Gastrocnemius medialis (tissue), 4 donors: ENCODE results near the gene REXO4. TPM values are rescaled to one million over a fixed set of nuclear protein-coding genes. Genes with fewer than 3 reads are reported as not detected.

Source experiments
- ATAC-seq, 2 donors: fragments of 150-250 bp; one replicate each; pipeline ENCODE4 v1.9.1; 2016
- DNase-seq, 2 donors: peaks; one replicate each; pipeline ENCODE4 v3.0.0-alpha.2; 2019
- H3K27ac ChIP-seq, 4 donors: fragments of 200-600 bp; sonication (generic); 1 replicate in 1 of 4; 2 replicates in 3 of 4; pipeline ENCODE4 v1.5.1; 2016 to 2018; ENCODE audit warnings: mild to moderate bottlenecking in 2 of 4, moderate library complexity in 1 of 4
- H3K27me3 ChIP-seq, 3 donors: fragments of 200-600 bp; sonication (generic) in 2 of 3; 1 replicate in 1 of 3; 2 replicates in 2 of 3; pipeline versions ENCODE4 v1.5.1 to v1.6.0; 2016 to 2019; ENCODE audit warnings: mild to moderate bottlenecking in 1 of 3, moderate library complexity in 1 of 3
- H3K36me3 ChIP-seq, 2 donors: fragments of 200-600 bp; sonication (generic) in 1 of 2; one replicate each; pipeline ENCODE4 v1.5.1; 2017 to 2018
- H3K4me1 ChIP-seq, 2 donors: fragments of 200-600 bp; sonication (generic) in 1 of 2; one replicate each; pipeline ENCODE4 v1.5.1; 2016 to 2017; ENCODE audit warnings: mild to moderate bottlenecking in 2 of 2
- H3K4me3 ChIP-seq, 4 donors: fragments of 200-600 bp; sonication (generic) in 3 of 4; 1 replicate in 1 of 4; 2 replicates in 3 of 4; pipeline ENCODE4 v1.5.1; 2016 to 2019; ENCODE audit warnings: mild to moderate bottlenecking in 2 of 4
- H3K9me3 ChIP-seq, 3 donors: fragments of 200-600 bp; sonication (generic) in 2 of 3; 1 replicate in 1 of 3; 2 replicates in 2 of 3; pipeline ENCODE4 v1.5.1; 2016 to 2019
- CTCF ChIP-seq, 5 experiments: fragments of 450-650 bp in 3 of 5; fragments of 200-600 bp in 2 of 5; sonication (generic) in 2 of 5; IDR thresholded peaks in 4 of 5; conservative IDR thresholded peaks in 1 of 5; 1 replicate in 4 of 5; 2 replicates in 1 of 5; pipeline ENCODE4 v1.5.1; 2016 to 2019; ENCODE audit warnings: antibody characterized with exemption in 5 of 5, mild to moderate bottlenecking in 3 of 5, moderate library complexity in 3 of 5
- POLR2A ChIP-seq, 2 donors: fragments of 450-650 bp; IDR thresholded peaks; one replicate each; pipeline ENCODE4 v1.6.1; 2017; ENCODE audit warnings: antibody characterized with exemption in 2 of 2, mild to moderate bottlenecking in 2 of 2, moderate library complexity in 2 of 2
- in situ Hi-C, 4 donors: fragments of 200-750 bp; cut with MboI; loops; one replicate each; pipeline versions ENCODE4 v1.15.0 to v1.8.0; 2017; ENCODE audit warnings: low sequenced_read_pairs in 4 of 4
- intact Hi-C: fragments of 100-400 bp; cut with DNase I; formaldehyde crosslinking; loops from one replicate; pipeline ENCODE4 v1.15.1; 2023; ENCODE audit warnings: low total_unique reads
- total RNA-seq, 4 donors: library from RNA; depleted of rRNA; stranded (reverse); fragments of >200 nt; gene quantifications; one replicate each; pipeline versions ENCODE4 v1.1.0 to v1.2.3, GENCODE V29; 2016

REXO4 gene
- total RNA-seq, 4 donors from 2014 or later, result 26.1 to 42.5 (median 34.6) TPM

GRCh38 chr9:133443982-133444381 lies 26.2 kb upstream of the REXO4 start:
- H3K9me3 ChIP-seq, result no peaks in the 10 kb centered on the region
- no peak for DNase-seq
- in situ Hi-C loops (no loop called here), intact Hi-C loops (no loop called here)
- no peak for ATAC-seq
- H3K4me1 ChIP-seq, result no peaks in the 10 kb centered on the region
- H3K27ac ChIP-seq, result no peak overlapping the region
- TF ChIP-seq CTCF (IDR thresholded peaks at IDR 0.05 in 4 of 5, conservative IDR thresholded peaks at IDR 0.05 in 1 of 5) (no peak), POLR2A (IDR thresholded peaks at IDR 0.05) (no peak)
- no peaks in the 10 kb centered on the region for H3K27me3 ChIP-seq
- no peaks in the 10 kb centered on the region for H3K36me3 ChIP-seq
- H3K4me3 ChIP-seq, result no peak overlapping the region

GRCh38 chr9:133443248-133443647 lies 25.4 kb upstream of the REXO4 start:
- no peak for TF ChIP-seq POLR2A (IDR thresholded peaks at IDR 0.05)
- no peak for TF ChIP-seq CTCF (IDR thresholded peaks at IDR 0.05 in 4 of 5, conservative IDR thresholded peaks at IDR 0.05 in 1 of 5)
- no peak for ATAC-seq
- H3K36me3 ChIP-seq, result no peaks in the 10 kb centered on the region
- H3K27me3 ChIP-seq, result no peaks in the 10 kb centered on the region
- H3K4me3 ChIP-seq, result no peak overlapping the region
- no peaks in the 10 kb centered on the region for H3K9me3 ChIP-seq
- no peak overlapping the region for H3K27ac ChIP-seq
- in situ Hi-C loops (no loop called here), intact Hi-C loops (no loop called here)
- no peak for DNase-seq
- H3K4me1 ChIP-seq, result no peaks in the 10 kb centered on the region

- in situ Hi-C loops, result no loop called here
- H3K36me3 ChIP-seq, result no peaks in the 10 kb centered on the region
- no peak overlapping the region for H3K27ac ChIP-seq
- no peaks in the 10 kb centered on the region for H3K27me3 ChIP-seq
- intact Hi-C loops, result no loop called here
- ATAC-seq, result no peak
- H3K9me3 ChIP-seq, result no peaks in the 10 kb centered on the region
- no peak for TF ChIP-seq CTCF (IDR thresholded peaks at IDR 0.05 in 4 of 5, conservative IDR thresholded peaks at IDR 0.05 in 1 of 5)
- TF ChIP-seq POLR2A (IDR thresholded peaks at IDR 0.05), result no peak
- H3K4me3 ChIP-seq, result no peak overlapping the region
- no peak for DNase-seq
- H3K4me1 ChIP-seq, result no peaks in the 10 kb centered on the region
Observed at GRCh38 chr9:133441571-133441970, 23.8 kb upstream of the REXO4 start.

GRCh38 chr9:133440874-133441273 lies 23.1 kb upstream of the REXO4 start:
- in situ Hi-C loops, result no loop called here
- Histone ChIP-seq H3K4me3 (no peak overlapping the region), H3K27ac (no peak overlapping the region), H3K36me3 (no peaks in the 10 kb centered on the region), H3K4me1 (no peaks in the 10 kb centered on the region), H3K27me3 (no peaks in the 10 kb centered on the region), H3K9me3 (no peaks in the 10 kb centered on the region)
- intact Hi-C loops, result no loop called here
- DNase-seq (no peak), ATAC-seq (no peak)
- TF ChIP-seq CTCF (IDR thresholded peaks at IDR 0.05 in 4 of 5, conservative IDR thresholded peaks at IDR 0.05 in 1 of 5) (no peak), POLR2A (IDR thresholded peaks at IDR 0.05) (no peak)

GRCh38 chr9:133439337-133439736 lies 21.5 kb upstream of the REXO4 start:
- Histone ChIP-seq H3K4me1 (no peaks in the 10 kb centered on the region), H3K27ac (no peak overlapping the region), H3K27me3 (no peaks in the 10 kb centered on the region), H3K36me3 (no peaks in the 10 kb centered on the region), H3K4me3 (no peak overlapping the region), H3K9me3 (no peaks in the 10 kb centered on the region)
- ATAC-seq (no peak), DNase-seq (no peak)
- intact Hi-C loops, result no loop called here
- in situ Hi-C loops, result no loop called here
- TF ChIP-seq POLR2A (IDR thresholded peaks at IDR 0.05), result no peak
- no peak for TF ChIP-seq CTCF (IDR thresholded peaks at IDR 0.05 in 4 of 5, conservative IDR thresholded peaks at IDR 0.05 in 1 of 5)
